Fibroblast of skin of left quadriceps (primary cell): ENCODE results near the gene NDUFB11.

Experiments
- DNase-seq, 2 experiments: peaks; one replicate each; pipeline ENCODE4 v3.0.0-alpha.2; 2013; ENCODE audit warnings: low read depth in 2 of 2

The NDUFB11 gene

GRCh38 chrX:47144626-47145394 is at the start of gene NDUFB11, which contains the start of gene RBM10:
TSS of gene NDUFB11 (minus strand) at chrX:47144702. CDS start at chrX:47144679, 23 bp downstream.
TSS of gene RBM10 (plus strand) at chrX:47145221. CDS start at chrX:47147482, 2,261 bp downstream.
- DNase-seq: peak; percentile 87 to 89

- peak; percentile 85 to 87 for DNase-seq
Measured at GRCh38 chrX:47193475-47194193, 49.1 kb upstream of the NDUFB11 start, which contains the start of gene UBA1. TSS of gene UBA1 (plus strand) at chrX:47193829. CDS start at chrX:47198803, 4,974 bp downstream.

GRCh38 chrX:47191806-47192401 is 47.4 kb upstream of the NDUFB11 start:
- no peak for DNase-seq

GRCh38 chrX:47191331-47191730 is 46.8 kb upstream of the NDUFB11 start:
- DNase-seq: no peak

- DNase-seq: peak; percentile 81 to 83
Measured at GRCh38 chrX:47190445-47191269, 46.2 kb upstream of the NDUFB11 start.

- DNase-seq: no peak
Measured at GRCh38 chrX:47189906-47190305, 45.4 kb upstream of the NDUFB11 start.

- DNase-seq: no peak
Measured at GRCh38 chrX:47187106-47187677, 42.7 kb upstream of the NDUFB11 start.

GRCh38 chrX:47186096-47186740 is 41.7 kb upstream of the NDUFB11 start:
- no peak for DNase-seq

- DNase-seq: no peak
Measured at GRCh38 chrX:47185241-47185640, 40.7 kb upstream of the NDUFB11 start.

GRCh38 chrX:47184486-47184885 is 40.0 kb upstream of the NDUFB11 start:
- DNase-seq: no peak

- no peak for DNase-seq
Measured at GRCh38 chrX:47182106-47182700, 37.7 kb upstream of the NDUFB11 start.

- DNase-seq: no peak
Measured at GRCh38 chrX:47181301-47181700, 36.8 kb upstream of the NDUFB11 start.

- no peak for DNase-seq
Measured at GRCh38 chrX:47180346-47180745, 35.8 kb upstream of the NDUFB11 start.

GRCh38 chrX:47179928-47180255 is 35.4 kb upstream of the NDUFB11 start:
- no peak for DNase-seq

- no peak for DNase-seq
Measured at GRCh38 chrX:47179221-47179927, 34.9 kb upstream of the NDUFB11 start.

- DNase-seq: no peak
Measured at GRCh38 chrX:47178337-47178736, 33.8 kb upstream of the NDUFB11 start.

- no peak for DNase-seq
Measured at GRCh38 chrX:47177079-47177478, 32.6 kb upstream of the NDUFB11 start.

- no peak for DNase-seq
Measured at GRCh38 chrX:47176101-47176740, 31.7 kb upstream of the NDUFB11 start.

- DNase-seq: no peak
Measured at GRCh38 chrX:47175588-47175980, 31.1 kb upstream of the NDUFB11 start.
